HEK293 (cell line): ENCODE measurements around the gene TTLL4.

ENCODE experiments used
- CTCF ChIA-PET: fragments of 350-600 bp; formaldehyde crosslinking; extraction: SDS; loops from one replicate; lab custom pipeline; 2021; ENCODE audit warnings: antibody characterized with exemption; lab: Yijun Ruan, JAX
- POLR2A ChIA-PET: fragments of 300-600 bp; formaldehyde crosslinking; extraction: SDS; loops from one replicate; lab custom pipeline; 2020; ENCODE audit warnings: antibody characterized with exemption, inconsistent platforms; lab: Yijun Ruan, JAX
- H3K27ac ChIP-seq: fragments of 200-500 bp; sonication (Bioruptor generic); 2 replicates; pipeline ENCODE4 v1.5.1; 2014; ENCODE audit warnings: low read depth, low read length, control low read depth, inconsistent platforms; ENCODE audit errors: extremely low read depth
- H3K36me3 ChIP-seq, 2 experiments: fragments of 200-500 bp in 1 of 2; sonication (Bioruptor generic) in 1 of 2; 1 replicate in 1 of 2; 2 replicates in 1 of 2; pipeline ENCODE4 v1.5.1; 2014 to 2017; ENCODE audit warnings: inconsistent platforms in 2 of 2, low read length in 2 of 2; ENCODE audit not compliant: control insufficient read depth in 2 of 2, insufficient read depth in 1 of 2
- H3K4me1 ChIP-seq: fragments of 200-500 bp; sonication (Bioruptor generic); 2 replicates; pipeline ENCODE4 v1.5.1; 2014; ENCODE audit warnings: mild to moderate bottlenecking, low read length, inconsistent platforms; ENCODE audit not compliant: control insufficient read depth, insufficient read depth
- H3K4me3 ChIP-seq: 2 replicates; pipeline ENCODE4 v1.5.1; 2011; ENCODE audit warnings: low read depth, mild to moderate bottlenecking, control low read depth, low read length, moderate library complexity
- H3K9me3 ChIP-seq: fragments of 200-500 bp; sonication (Bioruptor generic); 2 replicates; pipeline ENCODE4 v1.5.1; 2014; ENCODE audit warnings: low read depth, low read length, inconsistent platforms; ENCODE audit not compliant: control insufficient read depth, insufficient read depth
- KLF16 ChIP-seq: fragments of 450-650 bp; formaldehyde crosslinking; IDR thresholded peaks from 2 replicates; pipeline ENCODE4 v1.5.1; 2017; ENCODE audit warnings: missing biosample characterization, missing genetic modification characterization
- PRDM1 ChIP-seq: fragments of 450-650 bp; formaldehyde crosslinking; IDR thresholded peaks from 2 replicates; pipeline ENCODE4; 2016; ENCODE audit warnings: missing biosample characterization, missing genetic modification characterization
- REPIN1 ChIP-seq: fragments of 450-650 bp; formaldehyde crosslinking; IDR thresholded peaks from 2 replicates; pipeline ENCODE4 v1.5.1; 2017; ENCODE audit warnings: missing biosample characterization, missing genetic modification characterization, low read depth
- TCF7L2 ChIP-seq: IDR thresholded peaks from 2 replicates; pipeline ENCODE4 v1.6.1; 2011; ENCODE audit warnings: low read depth, mild to moderate bottlenecking, inconsistent platforms, low read length, moderate library complexity, borderline replicate concordance
- ZBTB11 ChIP-seq: fragments of 450-650 bp; formaldehyde crosslinking; conservative IDR thresholded peaks from 2 replicates; pipeline ENCODE4 v1.5.1; 2016; ENCODE audit warnings: low read depth, missing biosample characterization, missing genetic modification characterization
- ZIC2 ChIP-seq: fragments of 450-650 bp; formaldehyde crosslinking; IDR thresholded peaks from 2 replicates; pipeline ENCODE4 v1.5.1; 2016; ENCODE audit warnings: missing biosample characterization, missing genetic modification characterization
- ZNF146 ChIP-seq: fragments of 450-650 bp; formaldehyde crosslinking; IDR thresholded peaks from 2 replicates; pipeline ENCODE4 v1.5.1; 2016; ENCODE audit warnings: missing biosample characterization, missing genetic modification characterization
- ZNF148 ChIP-seq: fragments of 450-650 bp; formaldehyde crosslinking; IDR thresholded peaks from 2 replicates; pipeline ENCODE4 v1.5.0; 2017; ENCODE audit warnings: missing biosample characterization, missing genetic modification characterization, borderline replicate concordance
- ZNF354C ChIP-seq: fragments of 450-650 bp; formaldehyde crosslinking; IDR thresholded peaks from 2 replicates; pipeline ENCODE4 v1.5.1; 2016; ENCODE audit warnings: missing biosample characterization, missing genetic modification characterization, low read depth, borderline replicate concordance
- ZNF518A ChIP-seq: fragments of 450-650 bp; formaldehyde crosslinking; conservative IDR thresholded peaks from 2 replicates; pipeline ENCODE4 v1.5.1; 2016; ENCODE audit warnings: low read depth, missing biosample characterization, missing genetic modification characterization
- ZNF549 ChIP-seq: fragments of 450-650 bp; IDR thresholded peaks from 2 replicates; pipeline ENCODE4 v1.5.1; 2018; ENCODE audit warnings: missing biosample characterization, missing genetic modification characterization, mild to moderate bottlenecking, inconsistent platforms, moderate library complexity
- ZNF561 ChIP-seq: fragments of 450-650 bp; IDR thresholded peaks from 2 replicates; pipeline ENCODE4 v1.5.1; 2018; ENCODE audit warnings: missing biosample characterization, missing genetic modification characterization, borderline replicate concordance
- ZNF623 ChIP-seq: fragments of 450-650 bp; formaldehyde crosslinking; IDR thresholded peaks from 2 replicates; pipeline ENCODE4 v1.5.1; 2016; ENCODE audit warnings: missing biosample characterization, missing genetic modification characterization
- ZNF658 ChIP-seq: fragments of 450-650 bp; formaldehyde crosslinking; IDR thresholded peaks from 2 replicates; pipeline ENCODE4; 2016; ENCODE audit warnings: missing biosample characterization, missing genetic modification characterization
- ZNF830 ChIP-seq: fragments of 450-650 bp; IDR thresholded peaks from 2 replicates; pipeline ENCODE4 v1.5.0; 2018; ENCODE audit warnings: missing biosample characterization, missing genetic modification characterization, low read depth, mild to moderate bottlenecking, moderate library complexity

Gene TTLL4

GRCh38 chr2:218701806-218702205, 8.8 kb upstream of the TTLL4 start (continued):
- TF ChIP-seq ZNF549 (tag by site-specific recombination) (no peak), TCF7L2 (no peak), ZNF561 (tag by site-specific recombination) (no peak), ZNF658 (no peak), ZNF354C (tag by site-specific recombination) (no peak)

- ChIA-PET CTCF (interaction anchor here (0.9 to 1.8 kb wide), 3 partner anchors 16 to 327 kb away, joined by 3 to 14 read pairs (median 4); no protein-coding TSS in a partner anchor), POLR2A (no interaction called here)
- Histone ChIP-seq H3K4me1 (no peaks in the 10 kb centered on the region), H3K9me3 (no peaks in the 10 kb centered on the region), H3K36me3 (peaks cover 4 to 32% of the 10 kb centered on the region in 2 experiments; a peak in 2 of 3 replicates), H3K4me3 (no peak overlapping the region), H3K27ac (no peak overlapping the region)
- TF ChIP-seq ZNF146 (tag by site-specific recombination) = no peak
- TF ChIP-seq ZNF148 (tag by site-specific recombination) = no peak
- TF ChIP-seq PRDM1 = no peak
- TF ChIP-seq ZNF623 = no peak
- no peak for TF ChIP-seq ZNF518A (tag by site-specific recombination)
- TF ChIP-seq ZBTB11 (tag by site-specific recombination) = no peak
- no peak for TF ChIP-seq ZNF830 (tag by site-specific recombination)
- no peak for TF ChIP-seq KLF16 (tag by site-specific recombination)
- TF ChIP-seq REPIN1 (tag by site-specific recombination) = no peak
- TF ChIP-seq ZIC2 (tag by site-specific recombination) = no peak
Observed at GRCh38 chr2:218703341-218703740, 7.3 kb upstream of the TTLL4 start.
